Calu3 (cell line): ENCODE measurements around the gene PINLYP. TPM values are rescaled to one million over a fixed set of nuclear protein-coding genes. Genes with fewer than 3 reads are reported as not detected.

Experiments
- BruUV-seq: library from RNA; stranded (reverse); fragments of 400-500 nt; replicated peaks from 2 replicates; lab custom pipeline; 2021; lab: Mats Ljungman, UMichigan
- CTCF ChIA-PET: fragments of 300-600 bp; sonication (Branson Sonifier 250); formaldehyde crosslinking; loops from one replicate; lab custom pipeline; 2022; ENCODE audit warnings: antibody characterized with exemption; lab: Charles Lee
- DNase-seq: peaks from one replicate; pipeline ENCODE4 v3.0.0; 2022
- H3K27ac Mint-ChIP-seq: one replicate; pipeline ENCODE4 v1.8.0; 2022; ENCODE audit warnings: mixed read lengths; ENCODE audit not compliant: unreplicated experiment
- H3K27me3 Mint-ChIP-seq: one replicate; pipeline ENCODE4 v1.8.0; 2022; ENCODE audit warnings: mixed read lengths; ENCODE audit not compliant: unreplicated experiment
- H3K36me3 Mint-ChIP-seq: one replicate; pipeline ENCODE4 v1.8.0; 2022; ENCODE audit warnings: mild to moderate bottlenecking, moderate library complexity, mixed read lengths; ENCODE audit not compliant: insufficient read depth, unreplicated experiment
- H3K4me1 Mint-ChIP-seq: one replicate; pipeline ENCODE4 v1.8.0; 2022; ENCODE audit warnings: mild to moderate bottlenecking, low read depth, mixed read lengths; ENCODE audit not compliant: unreplicated experiment
- H3K4me3 Mint-ChIP-seq: one replicate; pipeline ENCODE4 v1.8.0; 2022; ENCODE audit warnings: mild to moderate bottlenecking, low read depth, moderate library complexity, mixed read lengths; ENCODE audit not compliant: unreplicated experiment
- H3K9me3 Mint-ChIP-seq: one replicate; pipeline ENCODE4 v1.8.0; 2022; ENCODE audit warnings: low read depth, mixed read lengths; ENCODE audit not compliant: unreplicated experiment
- intact Hi-C: fragments of 100-400 bp; cut with micrococcal nuclease; formaldehyde crosslinking; loops from one replicate; pipeline ENCODE4 v1.10.0; 2022; ENCODE audit not compliant: unreplicated experiment
- total RNA-seq: library from RNA; stranded (reverse); gene quantifications from 2 replicates; pipeline ENCODE4 v1.2.3, GENCODE V29; 2022
- TF ChIP-seq, protein P1 (sequence below): fragments of 200-600 bp; IDR thresholded peaks from one replicate; pipeline ENCODE4 v1.8.0; 2022; ENCODE audit warnings: antibody characterized with exemption; ENCODE audit not compliant: unreplicated experiment

Gene PINLYP
- total RNA-seq, 1 experiment from 2014 or later, result 0.17 TPM

DNA sequence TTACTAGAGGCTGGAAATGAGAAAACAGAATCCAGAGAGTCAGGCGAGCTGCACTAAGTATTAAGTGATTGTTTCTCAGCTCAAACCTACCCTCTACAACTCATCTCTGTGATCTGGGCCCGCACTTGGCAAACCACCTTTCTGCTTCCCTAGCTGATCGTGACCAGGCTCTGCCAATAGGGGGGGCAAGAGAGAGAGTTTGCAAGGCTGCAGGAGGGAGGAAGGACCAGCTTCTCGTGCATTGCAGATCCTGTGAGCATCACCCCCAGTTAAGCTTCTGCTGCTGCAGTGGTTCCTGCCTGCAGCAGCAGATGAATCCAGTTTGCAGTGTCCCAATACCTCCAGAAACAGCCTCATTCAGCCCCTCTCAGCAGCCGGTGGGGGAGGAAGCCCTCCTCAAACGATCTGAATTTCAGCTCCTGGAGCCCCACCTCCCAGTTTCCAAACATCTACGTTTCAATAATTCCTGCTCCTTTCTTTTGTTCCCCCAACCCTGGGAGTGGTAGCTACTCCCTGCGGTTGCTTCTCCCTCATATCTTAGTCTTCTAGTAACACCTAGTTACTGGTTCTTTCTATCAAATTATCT, 20.3 kb upstream of the PINLYP start:
- TF ChIP-seq, protein P1, sequence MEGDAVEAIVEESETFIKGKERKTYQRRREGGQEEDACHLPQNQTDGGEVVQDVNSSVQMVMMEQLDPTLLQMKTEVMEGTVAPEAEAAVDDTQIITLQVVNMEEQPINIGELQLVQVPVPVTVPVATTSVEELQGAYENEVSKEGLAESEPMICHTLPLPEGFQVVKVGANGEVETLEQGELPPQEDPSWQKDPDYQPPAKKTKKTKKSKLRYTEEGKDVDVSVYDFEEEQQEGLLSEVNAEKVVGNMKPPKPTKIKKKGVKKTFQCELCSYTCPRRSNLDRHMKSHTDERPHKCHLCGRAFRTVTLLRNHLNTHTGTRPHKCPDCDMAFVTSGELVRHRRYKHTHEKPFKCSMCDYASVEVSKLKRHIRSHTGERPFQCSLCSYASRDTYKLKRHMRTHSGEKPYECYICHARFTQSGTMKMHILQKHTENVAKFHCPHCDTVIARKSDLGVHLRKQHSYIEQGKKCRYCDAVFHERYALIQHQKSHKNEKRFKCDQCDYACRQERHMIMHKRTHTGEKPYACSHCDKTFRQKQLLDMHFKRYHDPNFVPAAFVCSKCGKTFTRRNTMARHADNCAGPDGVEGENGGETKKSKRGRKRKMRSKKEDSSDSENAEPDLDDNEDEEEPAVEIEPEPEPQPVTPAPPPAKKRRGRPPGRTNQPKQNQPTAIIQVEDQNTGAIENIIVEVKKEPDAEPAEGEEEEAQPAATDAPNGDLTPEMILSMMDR, result peak; percentile 84
- CTCF ChIA-PET, result interaction anchor here (0.6 to 1.6 kb wide), 13 partner anchors 8 to 254 kb away, joined by 3 to 13 read pairs (median 3); partner anchors contain the start of genes IRGQ, KCNN4, ZNF575 and ZNF576
- Mint-ChIP-seq H3K4me1 (no peaks in the 10 kb centered on the region), H3K9me3 (no peaks in the 10 kb centered on the region), H3K27ac (no peak overlapping the region), H3K36me3 (peaks cover 38% of the 10 kb centered on the region), H3K4me3 (no peak overlapping the region), H3K27me3 (no peaks in the 10 kb centered on the region)
- DNase-seq, result peak; percentile 87
- intact Hi-C loops, result loop anchor here (5.0 kb wide), 1 partner anchor 97 kb away; no protein-coding TSS in a partner anchor
- no TSS peak for BruUV-seq

DNA sequence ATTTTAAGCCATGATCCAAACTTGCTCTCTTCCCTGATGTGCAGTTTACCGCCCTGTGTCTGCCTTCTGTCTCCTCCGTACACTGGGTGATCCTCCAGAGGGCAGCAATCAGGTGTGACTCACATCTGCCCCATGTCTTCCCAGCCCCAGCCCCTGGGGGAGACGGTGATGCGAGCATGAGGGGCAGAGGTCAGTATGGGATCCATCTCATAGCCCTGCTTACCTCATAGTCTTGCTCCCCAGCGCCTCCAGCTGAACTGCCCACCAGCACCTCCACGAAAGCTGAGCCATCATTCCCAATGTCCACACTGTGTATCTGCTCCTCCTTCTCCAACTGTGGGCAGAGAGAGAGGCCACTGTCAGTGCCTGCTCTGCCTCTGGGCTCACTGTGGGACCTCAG, 14.9 kb upstream of the PINLYP start:
- DNase-seq, result peak; percentile 11
- Mint-ChIP-seq H3K36me3 (peaks cover 20% of the 10 kb centered on the region), H3K4me1 (peaks cover 8% of the 10 kb centered on the region), H3K27me3 (no peaks in the 10 kb centered on the region), H3K27ac (no peak overlapping the region), H3K9me3 (no peaks in the 10 kb centered on the region), H3K4me3 (no peak overlapping the region)
- TF ChIP-seq, protein P1, result no peak
- BruUV-seq, result no TSS peak
- CTCF ChIA-PET, result no interaction called here
- intact Hi-C loops, result no loop called here

DNA sequence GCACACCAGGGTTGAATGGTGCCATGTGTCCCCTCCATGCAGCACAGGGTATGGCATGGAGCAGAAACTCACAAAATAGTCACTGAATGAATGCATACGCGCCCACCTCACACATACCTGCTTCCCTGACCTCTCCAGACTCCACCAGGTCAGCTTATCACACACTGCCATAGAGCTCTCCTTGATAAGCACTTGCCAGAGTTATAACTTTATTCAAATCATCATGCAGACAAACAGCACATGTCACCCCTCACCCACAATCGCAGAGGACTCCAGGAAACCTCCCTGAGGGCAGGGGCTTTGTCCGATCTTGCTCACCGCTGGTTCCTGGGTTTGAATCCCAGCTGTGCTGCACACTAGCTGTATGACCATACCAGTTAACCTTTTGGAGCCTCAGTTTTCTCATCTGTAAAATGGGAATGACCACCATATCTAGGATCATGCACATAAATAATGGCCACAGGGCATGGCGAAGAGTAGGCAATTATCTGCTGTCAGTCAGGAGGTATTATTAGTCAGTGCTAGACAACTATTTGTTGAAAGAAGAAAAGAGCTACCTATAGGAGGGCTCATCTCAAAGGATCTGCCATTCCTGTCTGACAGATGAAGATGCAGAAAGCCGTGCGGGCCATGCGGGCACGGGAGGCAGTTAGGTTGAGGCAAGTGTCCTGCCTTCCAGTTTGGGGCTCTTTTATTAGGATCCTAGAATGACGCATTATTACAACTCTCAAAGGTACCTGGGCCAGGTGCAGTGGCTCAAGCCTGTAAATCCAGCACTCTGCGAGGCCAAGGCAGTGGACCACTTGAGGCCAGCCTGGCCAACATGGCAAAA, 14.2 kb upstream of the PINLYP start:
- Mint-ChIP-seq H3K27me3 (no peaks in the 10 kb centered on the region), H3K27ac (no peak overlapping the region), H3K4me1 (peaks cover 8% of the 10 kb centered on the region), H3K4me3 (no peak overlapping the region), H3K36me3 (peaks cover 20% of the 10 kb centered on the region), H3K9me3 (no peaks in the 10 kb centered on the region)
- BruUV-seq, result no TSS peak
- intact Hi-C loops, result no loop called here
- no peak for DNase-seq
- CTCF ChIA-PET, result interaction anchor here (0.7 kb wide), 1 partner anchor 17 kb away, joined by 5 read pairs; no protein-coding TSS in a partner anchor
- TF ChIP-seq, protein P1, result no peak

DNA sequence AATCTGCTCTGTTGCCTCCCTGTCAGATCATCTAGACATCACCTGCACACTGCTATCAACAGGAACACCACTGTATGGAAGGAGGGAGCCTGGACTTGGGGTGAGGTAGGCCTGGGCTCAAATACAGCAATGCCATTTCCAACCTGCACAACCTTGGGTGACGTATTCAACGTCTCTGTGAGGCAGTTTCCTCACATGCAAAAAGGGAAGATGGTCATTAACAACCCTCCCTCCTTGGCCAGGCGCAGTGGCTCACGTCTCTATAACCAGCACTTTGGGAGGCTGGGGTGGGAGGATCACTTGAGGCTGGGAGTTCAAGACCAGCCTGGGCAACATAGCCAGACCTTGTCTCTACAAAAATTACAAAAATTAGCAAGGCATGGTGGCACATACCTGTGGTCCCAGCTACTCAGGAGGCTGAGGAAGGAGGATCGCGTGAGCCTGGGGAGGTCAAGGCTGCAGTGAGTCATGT, 13.3 kb upstream of the PINLYP start:
- CTCF ChIA-PET, result no interaction called here
- H3K4me3 Mint-ChIP-seq, result no peak overlapping the region
- no peaks in the 10 kb centered on the region for H3K27me3 Mint-ChIP-seq
- peaks cover 21% of the 10 kb centered on the region for H3K36me3 Mint-ChIP-seq
- BruUV-seq, result no TSS peak
- H3K9me3 Mint-ChIP-seq, result no peaks in the 10 kb centered on the region
- intact Hi-C loops, result no loop called here
- no peak overlapping the region for H3K27ac Mint-ChIP-seq
- TF ChIP-seq, protein P1, result no peak
- DNase-seq, result no peak
- peaks cover 8% of the 10 kb centered on the region for H3K4me1 Mint-ChIP-seq
